Measurements from ENCODE around the gene MSH4.

Gene MSH4

GRCh38 chr1:75950176-75950575 lies 153.5 kb downstream of the MSH4 start:
- DNase-seq (ENCODE audit: low read depth): no peak
- no peak overlapping the region for H3K4me3 ChIP-seq (ENCODE audit: low read depth, low read length)
- TF ChIP-seq CTCF (IDR thresholded peaks at IDR 0.05; ENCODE audit: insufficient read depth, low read depth, low read length, missing control alignments): no peak

GRCh38 chr1:75952016-75952415 lies 155.3 kb downstream of the MSH4 start:
- no peak for DNase-seq (ENCODE audit: low read depth)
- no peak for TF ChIP-seq CTCF (IDR thresholded peaks at IDR 0.05; ENCODE audit: insufficient read depth, low read depth, low read length, missing control alignments)
- H3K4me3 ChIP-seq (ENCODE audit: low read depth, low read length): no peak overlapping the region

- no peak for DNase-seq (ENCODE audit: low read depth)
- H3K4me3 ChIP-seq (ENCODE audit: low read depth, low read length): no peak overlapping the region
- no peak for TF ChIP-seq CTCF (IDR thresholded peaks at IDR 0.05; ENCODE audit: insufficient read depth, low read depth, low read length, missing control alignments)
These were observed 156.8 kb downstream of the MSH4 start for GRCh38 chr1:75953461-75953860.

- TF ChIP-seq CTCF (IDR thresholded peaks at IDR 0.05; ENCODE audit: insufficient read depth, low read depth, low read length, missing control alignments): no peak
These were observed 157.9 kb downstream of the MSH4 start for GRCh38 chr1:75954586-75954985.

More at GRCh38 chr1:75954586-75954985, 157.9 kb downstream of the MSH4 start:
- DNase-seq (ENCODE audit: low read depth): no peak
- no peak overlapping the region for H3K4me3 ChIP-seq (ENCODE audit: low read depth, low read length)
